ENCODE measurements around the gene EFEMP2.

The EFEMP2 gene

GRCh38 chr11:65857853-65858680 lies 14.5 kb downstream of the EFEMP2 start, which contains the start of gene CFL1:
CFL1 (minus strand) TSS chr11:65858180; CDS start chr11:65858099, 81 bp downstream.
- H2AFZ ChIP-seq (ENCODE audit: low read length, unreplicated experiment), result peak within 1 kb of the TSS; percentile 95
- H3K79me2 ChIP-seq (ENCODE audit: control insufficient read depth, insufficient read depth, low read length, unreplicated experiment), result peaks cover 62% of the 10 kb centered on the region
- H3K27ac ChIP-seq (ENCODE audit: low read depth, low read length), result peak within 1 kb of the TSS; percentile 94
- no peaks in the 10 kb centered on the region for H3K27me3 ChIP-seq (ENCODE audit: insufficient read depth, low read length)
- H3K4me1 ChIP-seq (ENCODE audit: control insufficient read depth, insufficient read depth, low read length, unreplicated experiment), result peaks cover 17% of the 10 kb centered on the region
- H3K4me3 ChIP-seq (ENCODE audit: low read depth, low read length), result peak within 1 kb of the TSS; percentile 99
- peaks cover 31% of the 10 kb centered on the region for H3K36me3 ChIP-seq (ENCODE audit: insufficient read depth, low read length)

DNA sequence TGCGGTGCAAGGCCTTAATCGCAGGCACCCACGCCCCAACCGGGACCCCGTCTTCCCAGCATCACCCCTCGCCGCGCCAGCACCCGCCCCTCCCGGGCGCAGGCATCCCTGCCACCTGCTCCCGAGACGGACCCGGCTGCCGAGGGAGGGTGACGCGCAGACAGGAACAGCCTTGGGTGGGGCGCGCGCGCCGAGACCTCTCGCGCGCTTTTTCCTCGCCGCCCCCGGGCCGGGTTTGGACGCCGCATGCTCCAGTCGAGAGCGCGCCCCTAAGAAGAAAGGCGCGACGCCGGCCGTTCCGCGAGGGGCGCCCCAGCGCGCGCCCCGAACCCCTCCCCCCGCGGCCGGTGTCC lies 15.1 kb downstream of the EFEMP2 start:
- Histone ChIP-seq H3K36me3 (ENCODE audit: insufficient read depth, low read length) (peaks cover 37% of the 10 kb centered on the region), H3K27me3 (ENCODE audit: insufficient read depth, low read length) (no peaks in the 10 kb centered on the region), H2AFZ (ENCODE audit: low read length, unreplicated experiment) (no peak overlapping the region), H3K4me3 (ENCODE audit: low read depth, low read length) (peak overlapping the region; percentile 99), H3K4me1 (ENCODE audit: control insufficient read depth, insufficient read depth, low read length, unreplicated experiment) (peaks cover 15% of the 10 kb centered on the region), H3K79me2 (ENCODE audit: control insufficient read depth, insufficient read depth, low read length, unreplicated experiment) (peaks cover 56% of the 10 kb centered on the region), H3K27ac (ENCODE audit: low read depth, low read length) (peak overlapping the region; percentile 79)

- Histone ChIP-seq H3K36me3 (ENCODE audit: insufficient read depth, low read length) (peaks cover 42% of the 10 kb centered on the region), H3K4me3 (ENCODE audit: low read depth, low read length) (peak overlapping the region; percentile 99), H3K27me3 (ENCODE audit: insufficient read depth, low read length) (no peaks in the 10 kb centered on the region), H2AFZ (ENCODE audit: low read length, unreplicated experiment) (no peak overlapping the region), H3K4me1 (ENCODE audit: control insufficient read depth, insufficient read depth, low read length, unreplicated experiment) (peaks cover 10% of the 10 kb centered on the region), H3K79me2 (ENCODE audit: control insufficient read depth, insufficient read depth, low read length, unreplicated experiment) (peaks cover 53% of the 10 kb centered on the region), H3K27ac (ENCODE audit: low read depth, low read length) (peak overlapping the region; percentile 79)
Measured at GRCh38 chr11:65856689-65857499, 15.7 kb downstream of the EFEMP2 start.

- Histone ChIP-seq H3K4me3 (ENCODE audit: low read depth, low read length) (peak overlapping the region; percentile 99), H2AFZ (ENCODE audit: low read length, unreplicated experiment) (no peak overlapping the region), H3K4me1 (ENCODE audit: control insufficient read depth, insufficient read depth, low read length, unreplicated experiment) (peaks cover 5% of the 10 kb centered on the region), H3K27ac (ENCODE audit: low read depth, low read length) (no peak overlapping the region), H3K36me3 (ENCODE audit: insufficient read depth, low read length) (peaks cover 52% of the 10 kb centered on the region), H3K79me2 (ENCODE audit: control insufficient read depth, insufficient read depth, low read length, unreplicated experiment) (peaks cover 44% of the 10 kb centered on the region), H3K27me3 (ENCODE audit: insufficient read depth, low read length) (no peaks in the 10 kb centered on the region)
Measured at GRCh38 chr11:65855927-65856363, 16.7 kb downstream of the EFEMP2 start.

GRCh38 chr11:65854852-65855837 lies 17.5 kb downstream of the EFEMP2 start:
- peaks cover 44% of the 10 kb centered on the region for H3K79me2 ChIP-seq (ENCODE audit: control insufficient read depth, insufficient read depth, low read length, unreplicated experiment)
- H3K36me3 ChIP-seq (ENCODE audit: insufficient read depth, low read length), result peaks cover 58% of the 10 kb centered on the region
- H3K4me1 ChIP-seq (ENCODE audit: control insufficient read depth, insufficient read depth, low read length, unreplicated experiment), result peaks cover 5% of the 10 kb centered on the region
- H3K27me3 ChIP-seq (ENCODE audit: insufficient read depth, low read length), result no peaks in the 10 kb centered on the region
- no peak overlapping the region for H3K4me3 ChIP-seq (ENCODE audit: low read depth, low read length)
- no peak overlapping the region for H3K27ac ChIP-seq (ENCODE audit: low read depth, low read length)
- H2AFZ ChIP-seq (ENCODE audit: low read length, unreplicated experiment), result no peak overlapping the region

DNA sequence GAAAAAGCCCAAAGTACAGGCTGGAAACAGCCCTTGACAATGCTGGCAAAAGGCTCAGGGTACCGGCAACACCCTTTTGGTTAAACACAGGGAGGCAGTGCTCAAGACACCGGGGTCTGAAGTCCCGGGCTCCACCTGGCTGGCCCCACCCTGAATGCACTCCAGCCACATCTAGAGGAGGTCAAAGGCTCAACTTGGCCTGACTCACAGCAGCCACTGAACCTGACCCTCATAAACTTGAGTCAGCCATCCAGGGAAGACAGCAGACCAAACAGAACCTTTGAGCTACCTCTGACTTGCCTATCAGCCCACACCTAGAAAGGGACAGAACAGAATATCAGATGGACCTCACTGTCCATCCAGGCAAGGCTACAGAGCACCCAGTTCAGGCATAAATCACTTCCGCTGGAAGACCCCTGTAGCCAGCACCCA lies 18.4 kb downstream of the EFEMP2 start:
- Histone ChIP-seq H3K4me1 (ENCODE audit: control insufficient read depth, insufficient read depth, low read length, unreplicated experiment) (no peaks in the 10 kb centered on the region), H3K79me2 (ENCODE audit: control insufficient read depth, insufficient read depth, low read length, unreplicated experiment) (peaks cover 44% of the 10 kb centered on the region), H3K27me3 (ENCODE audit: insufficient read depth, low read length) (no peaks in the 10 kb centered on the region), H3K27ac (ENCODE audit: low read depth, low read length) (no peak overlapping the region), H3K36me3 (ENCODE audit: insufficient read depth, low read length) (peaks cover 58% of the 10 kb centered on the region), H2AFZ (ENCODE audit: low read length, unreplicated experiment) (no peak overlapping the region), H3K4me3 (ENCODE audit: low read depth, low read length) (no peak overlapping the region)

GRCh38 chr11:65853246-65853979 lies 19.2 kb downstream of the EFEMP2 start:
- Histone ChIP-seq H2AFZ (ENCODE audit: low read length, unreplicated experiment) (no peak overlapping the region), H3K27ac (ENCODE audit: low read depth, low read length) (no peak overlapping the region), H3K79me2 (ENCODE audit: control insufficient read depth, insufficient read depth, low read length, unreplicated experiment) (peaks cover 44% of the 10 kb centered on the region), H3K4me1 (ENCODE audit: control insufficient read depth, insufficient read depth, low read length, unreplicated experiment) (no peaks in the 10 kb centered on the region), H3K27me3 (ENCODE audit: insufficient read depth, low read length) (no peaks in the 10 kb centered on the region), H3K36me3 (ENCODE audit: insufficient read depth, low read length) (peaks cover 58% of the 10 kb centered on the region), H3K4me3 (ENCODE audit: low read depth, low read length) (no peak overlapping the region)

DNA sequence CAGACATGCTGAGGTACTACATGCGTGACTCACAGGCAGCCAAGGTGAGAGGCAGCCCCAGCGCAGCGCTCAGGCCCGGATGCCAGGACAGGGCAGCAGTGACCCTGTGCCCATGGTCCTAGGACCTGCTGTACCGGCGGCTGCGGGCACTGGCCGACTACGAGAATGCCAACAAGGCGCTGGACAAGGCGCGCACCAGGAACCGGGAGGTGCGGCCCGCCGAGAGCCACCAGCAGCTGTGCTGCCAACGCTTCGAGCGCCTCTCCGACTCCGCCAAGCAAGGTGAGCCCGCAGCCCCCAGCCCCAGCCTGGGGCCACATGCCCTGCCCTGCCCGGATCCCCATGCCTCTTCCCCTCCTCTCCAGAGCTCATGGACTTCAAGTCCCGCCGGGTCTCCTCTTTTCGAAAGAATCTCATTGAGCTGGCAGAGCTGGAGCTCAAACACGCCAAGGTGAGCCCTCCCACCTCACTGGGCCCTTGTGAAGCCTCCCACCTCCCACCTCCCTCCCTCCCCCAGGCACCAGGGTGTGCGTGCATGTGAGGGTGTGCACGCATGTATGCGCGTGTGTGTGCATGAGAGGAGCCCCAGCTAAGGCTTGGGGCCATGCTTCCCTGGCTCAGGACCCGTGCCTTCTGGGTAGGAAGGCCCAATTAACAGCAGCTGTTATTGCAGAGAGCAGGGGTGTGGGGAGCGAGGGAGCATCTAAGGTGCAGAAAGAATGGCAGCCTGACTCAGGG lies 19.9 kb downstream of the EFEMP2 start:
- Histone ChIP-seq H3K36me3 (ENCODE audit: insufficient read depth, low read length) (peaks cover 58% of the 10 kb centered on the region), H3K4me3 (ENCODE audit: low read depth, low read length) (no peak overlapping the region), H3K79me2 (ENCODE audit: control insufficient read depth, insufficient read depth, low read length, unreplicated experiment) (peaks cover 41% of the 10 kb centered on the region), H2AFZ (ENCODE audit: low read length, unreplicated experiment) (no peak overlapping the region), H3K27me3 (ENCODE audit: insufficient read depth, low read length) (no peaks in the 10 kb centered on the region), H3K27ac (ENCODE audit: low read depth, low read length) (no peak overlapping the region), H3K4me1 (ENCODE audit: control insufficient read depth, insufficient read depth, low read length, unreplicated experiment) (no peaks in the 10 kb centered on the region)

DNA sequence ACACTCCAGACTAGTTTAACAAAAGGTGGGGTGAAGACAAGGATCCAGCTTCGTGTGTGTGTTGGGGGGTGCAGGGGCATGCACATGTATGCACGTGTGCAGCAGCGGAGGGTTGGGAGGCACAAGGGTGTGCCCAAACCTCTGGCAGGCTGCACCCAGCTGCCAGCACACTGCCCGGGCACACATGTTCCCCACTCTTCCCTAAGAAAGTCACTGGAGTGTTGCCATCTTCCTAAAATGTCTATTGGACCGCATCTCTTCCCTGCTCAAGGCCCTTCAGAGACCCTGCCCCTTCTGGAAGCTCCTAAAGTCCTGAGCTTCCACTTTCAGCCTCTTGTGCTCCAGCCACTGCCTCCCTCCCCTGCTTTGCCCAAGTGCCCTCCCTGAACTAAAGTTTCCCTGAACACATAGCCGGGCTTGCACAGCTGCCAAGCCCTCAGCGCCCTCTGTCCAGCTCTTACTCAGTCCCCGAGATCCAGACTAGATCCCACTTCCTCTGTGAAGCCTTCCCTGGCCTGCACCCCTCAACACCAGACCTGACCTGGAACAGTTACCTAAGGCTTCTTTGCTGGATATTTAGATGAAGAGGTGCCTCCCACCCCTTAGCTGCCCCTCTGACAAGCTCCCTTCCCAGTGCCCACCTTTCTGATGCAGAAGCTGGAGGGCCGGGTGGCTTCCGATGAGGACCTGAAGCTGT lies 20.6 kb downstream of the EFEMP2 start:
- peaks cover 58% of the 10 kb centered on the region for H3K36me3 ChIP-seq (ENCODE audit: insufficient read depth, low read length)
- H3K27me3 ChIP-seq (ENCODE audit: insufficient read depth, low read length), result no peaks in the 10 kb centered on the region
- H3K27ac ChIP-seq (ENCODE audit: low read depth, low read length), result no peak overlapping the region

More for the DNA sequence above, 20.6 kb downstream of the EFEMP2 start:
- H2AFZ ChIP-seq (ENCODE audit: low read length, unreplicated experiment), result no peak overlapping the region
- H3K4me3 ChIP-seq (ENCODE audit: low read depth, low read length), result no peak overlapping the region
- peaks cover 34% of the 10 kb centered on the region for H3K79me2 ChIP-seq (ENCODE audit: control insufficient read depth, insufficient read depth, low read length, unreplicated experiment)
- no peaks in the 10 kb centered on the region for H3K4me1 ChIP-seq (ENCODE audit: control insufficient read depth, insufficient read depth, low read length, unreplicated experiment)

Measured in ACC112 (cell line).